Suprapubic skin (tissue), 4 donors: ENCODE measurements around the gene AIRE. TPM values are rescaled to one million over a fixed set of nuclear protein-coding genes. Genes with fewer than 3 reads are reported as not detected.
"Not testable (repeated sequence)": the region's sequence is repeated elsewhere in the genome, so short reads cannot be mapped to it uniquely, and the experiment has no call there.

Source experiments
- DNase-seq, 2 donors: peaks; one replicate each; pipeline ENCODE4 v3.0.0-alpha.2; 2019; ENCODE audit warnings: low spot score in 2 of 2
- H3K27ac ChIP-seq: fragments of 200-600 bp; sonication (generic); one replicate; pipeline ENCODE4 v1.5.1; 2019
- H3K27me3 ChIP-seq: fragments of 200-600 bp; sonication (generic); one replicate; pipeline ENCODE4 v1.5.1; 2019
- H3K36me3 ChIP-seq: fragments of 200-600 bp; sonication (generic); one replicate; pipeline ENCODE4 v1.5.1; 2019
- H3K4me1 ChIP-seq: fragments of 200-600 bp; sonication (generic); one replicate; pipeline ENCODE4 v1.5.1; 2019
- H3K4me3 ChIP-seq: fragments of 200-600 bp; sonication (generic); one replicate; pipeline ENCODE4 v1.5.1; 2019; ENCODE audit warnings: mild to moderate bottlenecking
- H3K9me3 ChIP-seq: fragments of 200-600 bp; sonication (generic); one replicate; pipeline ENCODE4 v1.5.1; 2019
- CTCF ChIP-seq, 2 donors: fragments of 200-600 bp in 1 of 2; fragments of 450-650 bp in 1 of 2; sonication (generic) in 1 of 2; IDR thresholded peaks; one replicate each; pipeline ENCODE4 v1.5.1; 2016 to 2019; ENCODE audit warnings: antibody characterized with exemption in 2 of 2, mild to moderate bottlenecking in 1 of 2, moderate library complexity in 1 of 2
- EP300 ChIP-seq: sonication (generic); formaldehyde crosslinking; IDR thresholded peaks from one replicate; pipeline ENCODE4 v1.6.1; 2017; ENCODE audit warnings: antibody characterized with exemption
- POLR2A ChIP-seq, 2 donors: fragments of 450-650 bp; IDR thresholded peaks; one replicate each; pipeline ENCODE4 v1.6.1; 2017; ENCODE audit warnings: antibody characterized with exemption in 2 of 2, mild to moderate bottlenecking in 2 of 2, moderate library complexity in 2 of 2
- POLR2AphosphoS5 ChIP-seq, 3 donors: sonication (generic); formaldehyde crosslinking; IDR thresholded peaks; one replicate each; pipeline ENCODE4 v1.6.1; 2017; ENCODE audit warnings: antibody characterized with exemption in 3 of 3
- WGBS: methylation state at CpG from one replicate; pipeline ENCODE4 v1.1.5; 2018; 5-methylcytosine and 5-hydroxymethylcytosine counted together
- total RNA-seq, 4 donors: library from RNA; depleted of rRNA; stranded (reverse); fragments of >200 nt; gene quantifications; one replicate each; pipeline ENCODE4 v1.1.0, GENCODE V29; 2016

AIRE gene
- total RNA-seq, 4 donors from 2014 or later, result not detected

GRCh38 chr21:44275041-44275440, 10.6 kb upstream of the AIRE start:
- 78% methylated on average over 5 of the region's 5 CpGs for WGBS

GRCh38 chr21:44279354-44280260, 6.1 kb upstream of the AIRE start:
- no peak overlapping the region for H3K27ac ChIP-seq
- no peaks in the 10 kb centered on the region for H3K36me3 ChIP-seq
- H3K4me1 ChIP-seq, result no peaks in the 10 kb centered on the region
- DNase-seq, result no peak
- H3K9me3 ChIP-seq, result no peaks in the 10 kb centered on the region
- 86% methylated on average over 19 of the region's 19 CpGs for WGBS
- TF ChIP-seq POLR2AphosphoS5 (IDR thresholded peaks at IDR 0.05) (no peak), POLR2A (IDR thresholded peaks at IDR 0.05) (no peak), EP300 (no peak), CTCF (IDR thresholded peaks at IDR 0.05) (no peak)
- peaks cover under 1% of the 10 kb centered on the region for H3K27me3 ChIP-seq
- no peak overlapping the region for H3K4me3 ChIP-seq

More at GRCh38 chr21:44275041-44275440, 10.6 kb upstream of the AIRE start:
- no peak overlapping the region for H3K4me3 ChIP-seq
- DNase-seq, result no peak
- no peak for TF ChIP-seq EP300
- no peak for TF ChIP-seq POLR2A (IDR thresholded peaks at IDR 0.05)
- TF ChIP-seq POLR2AphosphoS5 (IDR thresholded peaks at IDR 0.05), result no peak
- TF ChIP-seq CTCF (IDR thresholded peaks at IDR 0.05), result no peak
- H3K27ac ChIP-seq, result no peak overlapping the region
- H3K27me3 ChIP-seq, result peaks cover 3% of the 10 kb centered on the region
- H3K9me3 ChIP-seq, result no peaks in the 10 kb centered on the region
- no peaks in the 10 kb centered on the region for H3K4me1 ChIP-seq
- no peaks in the 10 kb centered on the region for H3K36me3 ChIP-seq

GRCh38 chr21:44281801-44282200, 3.9 kb upstream of the AIRE start:
- TF ChIP-seq EP300 (no peak), CTCF (IDR thresholded peaks at IDR 0.05) (no peak), POLR2AphosphoS5 (IDR thresholded peaks at IDR 0.05) (no peak), POLR2A (IDR thresholded peaks at IDR 0.05) (no peak)
- WGBS, result no CpG with 5 or more reads among the region's 9 CpGs

GRCh38 chr21:44282370-44282769, 3.3 kb upstream of the AIRE start:
- no peaks in the 10 kb centered on the region for H3K36me3 ChIP-seq
- no peak for TF ChIP-seq EP300
- WGBS, result 86% methylated on average over 3 of the region's 9 CpGs
- no peak overlapping the region for H3K4me3 ChIP-seq
- H3K27ac ChIP-seq, result no peak overlapping the region
- H3K9me3 ChIP-seq, result no peaks in the 10 kb centered on the region
- H3K27me3 ChIP-seq, result peaks cover 28% of the 10 kb centered on the region
- H3K4me1 ChIP-seq, result peaks cover 8% of the 10 kb centered on the region
- no peak for DNase-seq

More at GRCh38 chr21:44281801-44282200, 3.9 kb upstream of the AIRE start:
- peaks cover 8% of the 10 kb centered on the region for H3K4me1 ChIP-seq
- H3K27ac ChIP-seq, result no peak overlapping the region
- H3K27me3 ChIP-seq, result peaks cover 23% of the 10 kb centered on the region
- no peak for DNase-seq
- no peaks in the 10 kb centered on the region for H3K36me3 ChIP-seq
- H3K4me3 ChIP-seq, result no peak overlapping the region
- H3K9me3 ChIP-seq, result no peaks in the 10 kb centered on the region

GRCh38 chr21:44283211-44283785, 2.4 kb upstream of the AIRE start:
- not testable (repeated sequence) for H3K9me3 ChIP-seq, H3K27ac ChIP-seq, DNase-seq, H3K4me1 ChIP-seq, H3K36me3 ChIP-seq, H3K4me3 ChIP-seq
- H3K27me3 ChIP-seq, result peaks cover 32% of the 10 kb centered on the region
- 72% methylated on average over 11 of the region's 11 CpGs for WGBS

- 86% methylated on average over 7 of the region's 11 CpGs for whole genome bisulfite sequencing
- DNase-seq, result no peak
- H3K27ac ChIP-seq, result no peak overlapping the region
- H3K9me3 ChIP-seq, result no peaks in the 10 kb centered on the region
- H3K4me3 ChIP-seq, result no peak overlapping the region
- peaks cover 32% of the 10 kb centered on the region for H3K27me3 ChIP-seq
- TF ChIP-seq EP300, result no peak
- TF ChIP-seq POLR2A (IDR thresholded peaks at IDR 0.05), result no peak
- no peak for TF ChIP-seq CTCF (IDR thresholded peaks at IDR 0.05)
- no peak for TF ChIP-seq POLR2AphosphoS5 (IDR thresholded peaks at IDR 0.05)
- H3K4me1 ChIP-seq, result peaks cover 8% of the 10 kb centered on the region
- no peaks in the 10 kb centered on the region for H3K36me3 ChIP-seq
Measured at GRCh38 chr21:44283948-44284347, 1.7 kb upstream of the AIRE start.
